ENCODE measurements around the gene INPP4A.
A peak's percentile ranks its signal among the peaks of the same experiment; 100 is the strongest.

INPP4A gene

GRCh38 chr2:98608962-98609604, 164.4 kb downstream of the INPP4A start:
- peak overlapping the region; percentile 73 for H3K4me2 ChIP-seq (ENCODE audit: insufficient read depth, low read length, poor library complexity, severe bottlenecking)
- H3K4me3 ChIP-seq (ENCODE audit: low read length in 2 of 2) = peak overlapping the region; percentile 93 to 98
- H2BK120ac ChIP-seq (ENCODE audit: low read depth, low read length) = no peak overlapping the region
- no peak overlapping the region for H4K8ac ChIP-seq (ENCODE audit: low read depth, low read length)
- H2AFZ ChIP-seq (ENCODE audit: low read length) = peak overlapping the region; percentile 98
- H3K27me3 ChIP-seq (ENCODE audit: control insufficient read depth in 3 of 3, insufficient read depth in 3 of 3, low read depth in 1 of 3, low read length in 3 of 3) = no peaks in the 10 kb centered on the region
- peak overlapping the region; percentile 75 for H3K18ac ChIP-seq (ENCODE audit: low read length)
- peak overlapping the region; percentile 68 for H2BK5ac ChIP-seq (ENCODE audit: low read length)
- no CpG with 5 or more reads among the region's 29 CpGs for WGBS, 2 donors (ENCODE audit: extremely low coverage in 2 of 2, insufficient read length in 2 of 2, insufficient replicate concordance in 1 of 2)
- DNase-seq (ENCODE audit: low spot score) = no peak
- no peak overlapping the region for H3K4ac ChIP-seq (ENCODE audit: low read length)
- peaks cover 12 to 60% of the 10 kb centered on the region in 2 donors for H3K36me3 ChIP-seq (replicated peaks in 1 of 2; ENCODE audit: control insufficient read depth in 2 of 2, insufficient read depth in 2 of 2, low read length in 2 of 2)
- peak overlapping the region; percentile 47 for H2AK5ac ChIP-seq (ENCODE audit: low read depth, low read length)
- no peak overlapping the region for H2BK15ac ChIP-seq (ENCODE audit: low read length)
- H3K9ac ChIP-seq (ENCODE audit: low read depth, low read length, poor library complexity) = peak overlapping the region; percentile 95
- H3K79me1 ChIP-seq (ENCODE audit: low read depth, low read length) = peaks cover 4% of the 10 kb centered on the region
- H3K23ac ChIP-seq (ENCODE audit: low read depth, low read length, poor library complexity) = peak overlapping the region; percentile 99
- H2BK12ac ChIP-seq (ENCODE audit: low read length) = no peak overlapping the region
- no peak overlapping the region for H3K14ac ChIP-seq (ENCODE audit: low read length)
- peak overlapping the region; percentile 81 for H3K27ac ChIP-seq (replicated peaks; ENCODE audit: low read length)
- H3K9me3 ChIP-seq (replicated peaks in 1 of 2; ENCODE audit: control insufficient read depth in 2 of 2, insufficient read depth in 1 of 2, low read depth in 1 of 2, low read length in 2 of 2) = no peaks in the 10 kb centered on the region
- H4K91ac ChIP-seq (ENCODE audit: low read depth, low read length, poor library complexity) = no peak overlapping the region
- peaks cover 11 to 19% of the 10 kb centered on the region in 2 donors for H3K4me1 ChIP-seq (ENCODE audit: control insufficient read depth in 2 of 2, insufficient read depth in 1 of 2, low read depth in 1 of 2, low read length in 2 of 2)

- no peak overlapping the region for H2AK5ac ChIP-seq (ENCODE audit: low read depth, low read length)
- no peak overlapping the region for H3K4me2 ChIP-seq (ENCODE audit: insufficient read depth, low read length, poor library complexity, severe bottlenecking)
- no peak overlapping the region for H2BK12ac ChIP-seq (ENCODE audit: low read length)
- H2AFZ ChIP-seq (ENCODE audit: low read length) = no peak overlapping the region
- H3K27me3 ChIP-seq (ENCODE audit: control insufficient read depth in 3 of 3, insufficient read depth in 3 of 3, low read depth in 1 of 3, low read length in 3 of 3) = no peaks in the 10 kb centered on the region
- no peak overlapping the region for H3K4me3 ChIP-seq (ENCODE audit: low read length in 2 of 2)
- no peaks in the 10 kb centered on the region for H3K9me3 ChIP-seq (replicated peaks in 1 of 2; ENCODE audit: control insufficient read depth in 2 of 2, insufficient read depth in 1 of 2, low read depth in 1 of 2, low read length in 2 of 2)
- no peak overlapping the region for H2BK120ac ChIP-seq (ENCODE audit: low read depth, low read length)
- H2BK5ac ChIP-seq (ENCODE audit: low read length) = no peak overlapping the region
- H2BK15ac ChIP-seq (ENCODE audit: low read length) = no peak overlapping the region
- H3K18ac ChIP-seq (ENCODE audit: low read length) = no peak overlapping the region
- H3K27ac ChIP-seq (replicated peaks; ENCODE audit: low read length) = no peak overlapping the region
- H3K14ac ChIP-seq (ENCODE audit: low read length) = no peak overlapping the region
- H4K91ac ChIP-seq (ENCODE audit: low read depth, low read length, poor library complexity) = no peak overlapping the region
- WGBS, 2 donors (ENCODE audit: extremely low coverage in 2 of 2, insufficient read length in 2 of 2, insufficient replicate concordance in 1 of 2) = no CpG with 5 or more reads among the region's 9 CpGs
- no peak overlapping the region for H3K9ac ChIP-seq (ENCODE audit: low read depth, low read length, poor library complexity)
- no peak overlapping the region for H4K8ac ChIP-seq (ENCODE audit: low read depth, low read length)
- no peak for DNase-seq (ENCODE audit: low spot score)
- peaks cover 2% of the 10 kb centered on the region for H3K79me1 ChIP-seq (ENCODE audit: low read depth, low read length)
- H3K4me1 ChIP-seq (ENCODE audit: control insufficient read depth in 2 of 2, insufficient read depth in 1 of 2, low read depth in 1 of 2, low read length in 2 of 2) = peaks cover 5 to 12% of the 10 kb centered on the region in 2 donors
- H3K23ac ChIP-seq (ENCODE audit: low read depth, low read length, poor library complexity) = no peak overlapping the region
- peaks cover 25 to 88% of the 10 kb centered on the region in 2 donors for H3K36me3 ChIP-seq (replicated peaks in 1 of 2; ENCODE audit: control insufficient read depth in 2 of 2, insufficient read depth in 2 of 2, low read length in 2 of 2)
- H3K4ac ChIP-seq (ENCODE audit: low read length) = no peak overlapping the region
Measured at GRCh38 chr2:98614024-98614739, 169.5 kb downstream of the INPP4A start.

GRCh38 chr2:98615481-98615880, 170.8 kb downstream of the INPP4A start:
- Histone ChIP-seq H3K9me3 (replicated peaks in 1 of 2; ENCODE audit: control insufficient read depth in 2 of 2, insufficient read depth in 1 of 2, low read depth in 1 of 2, low read length in 2 of 2) (no peaks in the 10 kb centered on the region), H3K4me3 (ENCODE audit: low read length in 2 of 2) (no peak overlapping the region), H2AFZ (ENCODE audit: low read length) (no peak overlapping the region), H3K14ac (ENCODE audit: low read length) (no peak overlapping the region), H3K79me1 (ENCODE audit: low read depth, low read length) (peaks cover under 1% of the 10 kb centered on the region), H3K27me3 (ENCODE audit: control insufficient read depth in 3 of 3, insufficient read depth in 3 of 3, low read depth in 1 of 3, low read length in 3 of 3) (no peaks in the 10 kb centered on the region), H3K4me1 (ENCODE audit: control insufficient read depth in 2 of 2, insufficient read depth in 1 of 2, low read depth in 1 of 2, low read length in 2 of 2) (no peaks in the 10 kb centered on the region), H3K4ac (ENCODE audit: low read length) (no peak overlapping the region), H2AK5ac (ENCODE audit: low read depth, low read length) (no peak overlapping the region), H2BK120ac (ENCODE audit: low read depth, low read length) (no peak overlapping the region), H4K8ac (ENCODE audit: low read depth, low read length) (no peak overlapping the region), H2BK5ac (ENCODE audit: low read length) (no peak overlapping the region), H2BK15ac (ENCODE audit: low read length) (no peak overlapping the region), H4K91ac (ENCODE audit: low read depth, low read length, poor library complexity) (no peak overlapping the region), H3K18ac (ENCODE audit: low read length) (no peak overlapping the region), H3K36me3 (replicated peaks in 1 of 2; ENCODE audit: control insufficient read depth in 2 of 2, insufficient read depth in 2 of 2, low read length in 2 of 2) (peaks cover 25 to 80% of the 10 kb centered on the region in 2 donors), H2BK12ac (ENCODE audit: low read length) (no peak overlapping the region), H3K27ac (replicated peaks; ENCODE audit: low read length) (no peak overlapping the region), H3K9ac (ENCODE audit: low read depth, low read length, poor library complexity) (no peak overlapping the region), H3K4me2 (ENCODE audit: insufficient read depth, low read length, poor library complexity, severe bottlenecking) (no peak overlapping the region), H3K23ac (ENCODE audit: low read depth, low read length, poor library complexity) (no peak overlapping the region)
- DNase-seq (ENCODE audit: low spot score) = no peak
- no CpG with 5 or more reads among the region's 5 CpGs for WGBS, 2 donors (ENCODE audit: extremely low coverage in 2 of 2, insufficient read length in 2 of 2, insufficient replicate concordance in 1 of 2)

- Histone ChIP-seq H2AK5ac (ENCODE audit: low read depth, low read length) (no peak overlapping the region), H2BK5ac (ENCODE audit: low read length) (no peak overlapping the region), H2BK12ac (ENCODE audit: low read length) (no peak overlapping the region), H2BK15ac (ENCODE audit: low read length) (no peak overlapping the region), H4K8ac (ENCODE audit: low read depth, low read length) (no peak overlapping the region), H3K4me2 (ENCODE audit: insufficient read depth, low read length, poor library complexity, severe bottlenecking) (no peak overlapping the region), H3K79me1 (ENCODE audit: low read depth, low read length) (no peaks in the 10 kb centered on the region), H3K18ac (ENCODE audit: low read length) (no peak overlapping the region), H3K23ac (ENCODE audit: low read depth, low read length, poor library complexity) (no peak overlapping the region), H3K27me3 (ENCODE audit: control insufficient read depth in 3 of 3, insufficient read depth in 3 of 3, low read depth in 1 of 3, low read length in 3 of 3) (no peaks in the 10 kb centered on the region), H3K9me3 (replicated peaks in 1 of 2; ENCODE audit: control insufficient read depth in 2 of 2, insufficient read depth in 1 of 2, low read depth in 1 of 2, low read length in 2 of 2) (no peaks in the 10 kb centered on the region), H4K91ac (ENCODE audit: low read depth, low read length, poor library complexity) (no peak overlapping the region), H3K4ac (ENCODE audit: low read length) (no peak overlapping the region), H3K4me3 (ENCODE audit: low read length in 2 of 2) (no peak overlapping the region), H3K9ac (ENCODE audit: low read depth, low read length, poor library complexity) (no peak overlapping the region), H2BK120ac (ENCODE audit: low read depth, low read length) (no peak overlapping the region), H2AFZ (ENCODE audit: low read length) (no peak overlapping the region), H3K14ac (ENCODE audit: low read length) (no peak overlapping the region), H3K27ac (replicated peaks; ENCODE audit: low read length) (no peak overlapping the region), H3K4me1 (ENCODE audit: control insufficient read depth in 2 of 2, insufficient read depth in 1 of 2, low read depth in 1 of 2, low read length in 2 of 2) (no peaks in the 10 kb centered on the region), H3K36me3 (replicated peaks in 1 of 2; ENCODE audit: control insufficient read depth in 2 of 2, insufficient read depth in 2 of 2, low read length in 2 of 2) (peaks cover 21 to 64% of the 10 kb centered on the region in 2 donors)
- no CpG with 5 or more reads among the region's 5 CpGs for WGBS, 2 donors (ENCODE audit: extremely low coverage in 2 of 2, insufficient read length in 2 of 2, insufficient replicate concordance in 1 of 2)
- DNase-seq (ENCODE audit: low spot score) = no peak
Measured at GRCh38 chr2:98617149-98617548, 172.5 kb downstream of the INPP4A start.
